Calu3 (cell line): ENCODE measurements around the gene KLHL2. TPM values are rescaled to one million over a fixed set of nuclear protein-coding genes. Genes with fewer than 3 reads are reported as not detected.

ENCODE experiments used
- BruUV-seq: library from RNA; stranded (reverse); fragments of 400-500 nt; replicated peaks from 2 replicates; lab custom pipeline; 2021; lab: Mats Ljungman, UMichigan
- CTCF ChIA-PET: fragments of 300-600 bp; sonication (Branson Sonifier 250); formaldehyde crosslinking; loops from one replicate; lab custom pipeline; 2022; ENCODE audit warnings: antibody characterized with exemption; lab: Charles Lee
- DNase-seq: peaks from one replicate; pipeline ENCODE4 v3.0.0; 2022
- H3K27ac Mint-ChIP-seq: one replicate; pipeline ENCODE4 v1.8.0; 2022; ENCODE audit warnings: mixed read lengths; ENCODE audit not compliant: unreplicated experiment
- H3K27me3 Mint-ChIP-seq: one replicate; pipeline ENCODE4 v1.8.0; 2022; ENCODE audit warnings: mixed read lengths; ENCODE audit not compliant: unreplicated experiment
- H3K36me3 Mint-ChIP-seq: one replicate; pipeline ENCODE4 v1.8.0; 2022; ENCODE audit warnings: mild to moderate bottlenecking, moderate library complexity, mixed read lengths; ENCODE audit not compliant: insufficient read depth, unreplicated experiment
- H3K4me1 Mint-ChIP-seq: one replicate; pipeline ENCODE4 v1.8.0; 2022; ENCODE audit warnings: mild to moderate bottlenecking, low read depth, mixed read lengths; ENCODE audit not compliant: unreplicated experiment
- H3K4me3 Mint-ChIP-seq: one replicate; pipeline ENCODE4 v1.8.0; 2022; ENCODE audit warnings: mild to moderate bottlenecking, low read depth, moderate library complexity, mixed read lengths; ENCODE audit not compliant: unreplicated experiment
- H3K9me3 Mint-ChIP-seq: one replicate; pipeline ENCODE4 v1.8.0; 2022; ENCODE audit warnings: low read depth, mixed read lengths; ENCODE audit not compliant: unreplicated experiment
- CTCF ChIP-seq: fragments of 200-600 bp; IDR thresholded peaks from one replicate; pipeline ENCODE4 v1.8.0; 2022; ENCODE audit warnings: antibody characterized with exemption; ENCODE audit not compliant: unreplicated experiment
- intact Hi-C: fragments of 100-400 bp; cut with micrococcal nuclease; formaldehyde crosslinking; loops from one replicate; pipeline ENCODE4 v1.10.0; 2022; ENCODE audit not compliant: unreplicated experiment
- total RNA-seq: library from RNA; stranded (reverse); gene quantifications from 2 replicates; pipeline ENCODE4 v1.2.3, GENCODE V29; 2022

KLHL2 gene
- total RNA-seq, 1 experiment from 2014 or later, result 12.9 TPM

GRCh38 chr4:165288639-165289422 is 81.5 kb downstream of the KLHL2 start:
- Mint-ChIP-seq H3K4me1 (no peaks in the 10 kb centered on the region), H3K27ac (no peak overlapping the region), H3K9me3 (no peaks in the 10 kb centered on the region), H3K4me3 (no peak overlapping the region), H3K27me3 (no peaks in the 10 kb centered on the region), H3K36me3 (no peaks in the 10 kb centered on the region)
- CTCF ChIA-PET, result interaction anchor here (0.6 to 0.7 kb wide), 2 partner anchors 61 to 1397 kb away, joined by 3 to 7 read pairs; no protein-coding TSS in a partner anchor
- intact Hi-C loops, result no loop called here
- no peak for DNase-seq
- TF ChIP-seq CTCF, result no peak
- BruUV-seq, result no TSS peak

- no TSS peak for BruUV-seq
- Mint-ChIP-seq H3K9me3 (no peaks in the 10 kb centered on the region), H3K4me1 (no peaks in the 10 kb centered on the region), H3K27ac (no peak overlapping the region), H3K27me3 (no peaks in the 10 kb centered on the region), H3K4me3 (no peak overlapping the region), H3K36me3 (no peaks in the 10 kb centered on the region)
- CTCF ChIA-PET, result interaction anchor here (0.6 to 0.7 kb wide), 2 partner anchors 61 to 1397 kb away, joined by 3 to 7 read pairs; no protein-coding TSS in a partner anchor
- TF ChIP-seq CTCF, result no peak
- intact Hi-C loops, result no loop called here
- DNase-seq, result no peak
Observed at GRCh38 chr4:165289423-165289785, 82.0 kb downstream of the KLHL2 start.

GRCh38 chr4:165293061-165293460 is 85.7 kb downstream of the KLHL2 start:
- Mint-ChIP-seq H3K4me1 (no peaks in the 10 kb centered on the region), H3K27me3 (no peaks in the 10 kb centered on the region), H3K9me3 (no peaks in the 10 kb centered on the region), H3K27ac (no peak overlapping the region), H3K36me3 (peaks cover 2% of the 10 kb centered on the region), H3K4me3 (no peak overlapping the region)
- DNase-seq, result no peak
- no peak for TF ChIP-seq CTCF
- no TSS peak for BruUV-seq
- CTCF ChIA-PET, result no interaction called here
- intact Hi-C loops, result no loop called here

- Mint-ChIP-seq H3K9me3 (no peaks in the 10 kb centered on the region), H3K27me3 (no peaks in the 10 kb centered on the region), H3K36me3 (peaks cover 7% of the 10 kb centered on the region), H3K4me3 (no peak overlapping the region), H3K4me1 (no peaks in the 10 kb centered on the region), H3K27ac (no peak overlapping the region)
- no peak for TF ChIP-seq CTCF
- CTCF ChIA-PET, result no interaction called here
- no TSS peak for BruUV-seq
- intact Hi-C loops, result no loop called here
- no peak for DNase-seq
Observed at GRCh38 chr4:165293927-165294649, 86.7 kb downstream of the KLHL2 start.
